Gastroesophageal sphincter (tissue), 3 donors: ENCODE measurements around the gene KCNK5.

ENCODE experiments used
- POLR2A ChIP-seq, 2 donors: fragments of 450-650 bp; IDR thresholded peaks; one replicate each; pipeline ENCODE4 v1.6.1; 2017; ENCODE audit warnings: antibody characterized with exemption in 2 of 2, mild to moderate bottlenecking in 2 of 2, moderate library complexity in 1 of 2
- POLR2AphosphoS5 ChIP-seq: sonication (generic); formaldehyde crosslinking; IDR thresholded peaks from one replicate; pipeline ENCODE4 v1.6.1; 2017; ENCODE audit warnings: antibody characterized with exemption
- TF ChIP-seq, protein P1 (sequence below), 4 experiments: fragments of 200-600 bp in 2 of 4; fragments of 450-650 bp in 2 of 4; sonication (generic) in 1 of 4; IDR thresholded peaks; one replicate each; pipeline ENCODE4 v1.5.1; 2017 to 2019; ENCODE audit warnings: antibody characterized with exemption in 4 of 4, mild to moderate bottlenecking in 2 of 4, moderate library complexity in 2 of 4

DNA sequence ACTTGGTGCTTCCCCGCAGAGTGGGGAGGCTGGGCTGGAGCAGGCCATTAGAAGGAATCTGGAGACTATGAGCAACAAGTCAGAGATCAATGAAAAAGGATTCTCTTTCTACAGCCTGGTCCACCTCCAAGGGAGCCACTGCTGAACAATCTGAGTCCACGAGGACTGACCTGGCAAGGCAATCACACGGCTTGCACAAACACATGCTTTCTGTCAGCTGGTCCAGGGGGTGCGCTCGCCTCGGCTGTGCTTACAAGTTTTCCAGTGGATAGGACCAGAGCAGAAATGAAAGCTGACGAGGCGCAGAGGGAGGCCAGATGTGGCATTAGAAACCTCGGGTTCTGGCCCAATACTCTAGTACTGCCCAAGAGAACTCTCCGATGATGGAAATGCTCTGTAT is 18.1 kb downstream of the KCNK5 start:
- no peak for TF ChIP-seq POLR2AphosphoS5
- TF ChIP-seq, protein P1, sequence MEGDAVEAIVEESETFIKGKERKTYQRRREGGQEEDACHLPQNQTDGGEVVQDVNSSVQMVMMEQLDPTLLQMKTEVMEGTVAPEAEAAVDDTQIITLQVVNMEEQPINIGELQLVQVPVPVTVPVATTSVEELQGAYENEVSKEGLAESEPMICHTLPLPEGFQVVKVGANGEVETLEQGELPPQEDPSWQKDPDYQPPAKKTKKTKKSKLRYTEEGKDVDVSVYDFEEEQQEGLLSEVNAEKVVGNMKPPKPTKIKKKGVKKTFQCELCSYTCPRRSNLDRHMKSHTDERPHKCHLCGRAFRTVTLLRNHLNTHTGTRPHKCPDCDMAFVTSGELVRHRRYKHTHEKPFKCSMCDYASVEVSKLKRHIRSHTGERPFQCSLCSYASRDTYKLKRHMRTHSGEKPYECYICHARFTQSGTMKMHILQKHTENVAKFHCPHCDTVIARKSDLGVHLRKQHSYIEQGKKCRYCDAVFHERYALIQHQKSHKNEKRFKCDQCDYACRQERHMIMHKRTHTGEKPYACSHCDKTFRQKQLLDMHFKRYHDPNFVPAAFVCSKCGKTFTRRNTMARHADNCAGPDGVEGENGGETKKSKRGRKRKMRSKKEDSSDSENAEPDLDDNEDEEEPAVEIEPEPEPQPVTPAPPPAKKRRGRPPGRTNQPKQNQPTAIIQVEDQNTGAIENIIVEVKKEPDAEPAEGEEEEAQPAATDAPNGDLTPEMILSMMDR (IDR thresholded peaks at IDR 0.05): no peak
- TF ChIP-seq POLR2A (IDR thresholded peaks at IDR 0.05): no peak
